GM18526 (cell line): Measurements from ENCODE around the gene UNC13D.

Experiments
- POLR2A ChIP-seq: IDR thresholded peaks from 3 replicates; pipeline ENCODE4 v1.6.1; 2011; ENCODE audit not compliant: insufficient read length; ENCODE audit errors: extremely low read depth

UNC13D gene

DNA sequence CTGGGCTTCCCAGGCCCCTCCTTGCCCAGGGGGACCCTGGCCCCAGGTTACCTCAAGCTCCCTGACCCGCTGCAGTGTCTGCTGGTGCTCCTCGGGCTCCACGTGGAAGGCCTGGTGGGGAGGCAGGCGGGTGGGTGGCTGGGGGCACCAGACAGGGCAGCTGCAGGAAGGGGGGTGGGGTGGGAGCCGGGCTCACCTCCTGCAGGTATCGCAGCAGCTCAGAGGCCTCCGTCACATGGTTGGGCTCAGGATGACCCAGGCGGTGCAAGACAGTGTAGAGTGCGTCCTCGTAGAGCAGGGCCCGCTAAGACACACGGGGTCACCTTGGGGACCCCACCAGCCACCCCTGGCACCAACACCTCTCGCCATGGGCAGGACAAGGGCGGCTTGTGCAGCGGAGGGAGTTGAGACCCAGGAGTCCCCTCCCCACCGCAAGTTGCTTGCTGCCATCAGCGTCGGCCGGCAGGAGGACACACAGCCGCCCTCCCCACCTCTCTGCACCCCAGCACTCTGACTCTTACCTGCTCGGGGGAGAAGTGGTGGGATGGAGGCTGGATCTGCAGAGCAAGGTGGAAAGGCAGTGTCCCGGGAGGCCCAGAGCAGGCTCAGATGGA is 1.1 kb downstream of the UNC13D start:
- TF ChIP-seq POLR2A: no peak

- TF ChIP-seq POLR2A: no peak
Measured at GRCh38 chr17:75842411-75842810, 1.8 kb downstream of the UNC13D start.

DNA sequence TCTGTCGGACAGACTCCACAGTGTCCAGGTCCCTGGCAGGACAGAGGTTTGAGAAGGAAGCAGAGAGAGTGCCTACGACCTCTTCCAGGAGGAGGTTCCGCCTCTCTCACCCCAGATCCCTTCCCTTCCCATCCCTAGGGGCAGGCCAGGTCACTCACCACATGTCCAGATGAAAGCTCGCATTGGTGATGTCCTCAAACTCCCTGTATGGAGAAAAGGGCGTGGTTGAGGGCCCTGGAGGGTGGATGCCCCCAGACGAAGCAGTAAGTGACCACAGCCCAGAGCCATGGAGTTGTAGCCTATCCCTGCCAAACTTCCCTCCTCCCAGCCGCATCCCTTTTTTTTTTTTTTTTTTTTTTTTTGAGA is 3.4 kb downstream of the UNC13D start:
- no peak for TF ChIP-seq POLR2A

GRCh38 chr17:75839942-75840798 is 4.0 kb downstream of the UNC13D start:
- TF ChIP-seq POLR2A: no peak

DNA sequence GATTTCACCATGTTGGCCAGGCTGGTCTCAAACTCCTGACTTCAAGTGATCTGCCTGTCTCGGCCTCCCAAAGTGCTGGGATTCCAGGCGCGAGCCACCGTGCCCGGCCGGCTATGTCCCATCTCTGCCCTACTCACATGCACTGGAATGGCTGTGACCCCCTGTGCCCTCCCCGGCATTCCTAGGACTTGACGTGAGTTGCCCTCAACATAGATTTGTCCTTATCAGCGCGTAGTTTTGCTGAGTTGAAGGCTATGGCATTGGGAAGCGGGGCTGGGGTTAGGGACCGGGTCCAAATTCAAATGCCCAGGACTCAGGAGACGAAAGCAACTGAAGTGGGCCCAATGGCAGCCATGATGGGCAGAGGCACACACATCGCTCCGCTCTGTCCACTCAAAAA is 5.8 kb downstream of the UNC13D start:
- no peak for TF ChIP-seq POLR2A

- no peak for TF ChIP-seq POLR2A
Measured at GRCh38 chr17:75837899-75838298, 6.3 kb downstream of the UNC13D start.

- TF ChIP-seq POLR2A: no peak
Measured at GRCh38 chr17:75836605-75837004, 7.6 kb downstream of the UNC13D start.

- TF ChIP-seq POLR2A: no peak
Measured at GRCh38 chr17:75835654-75835987, 8.6 kb downstream of the UNC13D start.

DNA sequence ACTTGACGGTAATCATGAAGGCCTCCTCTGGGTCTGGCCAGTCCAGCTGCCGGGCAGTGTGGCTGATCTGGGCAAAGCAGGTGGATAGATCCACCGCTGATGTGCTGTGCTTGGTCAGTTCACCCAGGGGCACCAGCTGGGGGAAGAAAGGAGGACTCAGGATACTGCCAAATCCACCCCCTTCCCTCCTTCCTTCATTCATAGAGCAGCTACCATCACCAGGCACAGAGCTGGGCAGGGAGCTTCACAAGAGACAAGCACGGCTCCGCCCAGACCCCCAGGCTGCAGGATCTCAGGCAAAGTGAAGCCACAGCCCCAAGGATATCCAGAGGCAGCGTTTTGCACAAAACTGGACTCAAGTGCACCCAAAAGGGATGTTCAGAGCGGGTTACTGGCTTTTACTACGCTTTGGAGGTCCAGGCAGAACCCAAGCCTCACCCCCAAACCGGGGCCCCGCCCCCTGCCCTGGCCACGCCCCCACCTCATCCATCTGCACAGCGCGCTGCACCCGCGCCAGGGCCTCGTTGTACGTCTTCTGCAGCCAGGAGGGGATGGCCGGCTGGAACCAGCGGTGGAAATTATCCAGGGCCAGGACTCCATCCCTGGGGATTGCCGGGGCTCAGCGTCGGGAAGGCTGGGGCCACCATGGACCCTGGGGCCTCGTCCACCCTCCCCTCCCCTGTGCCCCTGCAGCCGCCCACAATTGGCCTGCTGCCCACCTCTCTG is 9.1 kb downstream of the UNC13D start:
- TF ChIP-seq POLR2A: no peak

GRCh38 chr17:75834279-75834920 is 9.8 kb downstream of the UNC13D start:
- TF ChIP-seq POLR2A: no peak

- no peak for TF ChIP-seq POLR2A
Measured at GRCh38 chr17:75832652-75833400, 11.4 kb downstream of the UNC13D start.

DNA sequence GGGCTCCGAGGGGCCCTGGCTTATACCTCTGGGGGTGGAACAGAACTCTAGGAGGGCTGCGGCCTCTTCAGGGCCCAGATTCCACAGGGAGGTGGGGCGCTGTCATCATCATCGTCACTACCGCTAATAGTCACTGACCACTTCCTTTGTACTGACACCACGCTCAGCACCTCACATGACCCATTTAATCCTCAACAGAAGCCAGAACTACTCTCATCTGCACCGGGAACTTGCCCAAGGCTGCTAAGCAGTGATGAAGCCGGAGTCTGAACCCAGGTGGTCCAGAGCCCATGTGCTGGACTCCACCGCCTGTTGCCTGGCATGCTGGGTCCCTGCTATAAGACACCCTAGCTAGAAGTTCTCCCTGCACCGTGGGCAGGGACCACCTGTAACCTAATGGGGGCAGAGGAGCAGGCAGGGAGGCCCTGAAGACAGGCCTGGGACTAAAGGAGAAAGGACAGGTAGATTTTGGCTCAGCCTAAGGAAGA is 12.0 kb downstream of the UNC13D start:
- TF ChIP-seq POLR2A: no peak

DNA sequence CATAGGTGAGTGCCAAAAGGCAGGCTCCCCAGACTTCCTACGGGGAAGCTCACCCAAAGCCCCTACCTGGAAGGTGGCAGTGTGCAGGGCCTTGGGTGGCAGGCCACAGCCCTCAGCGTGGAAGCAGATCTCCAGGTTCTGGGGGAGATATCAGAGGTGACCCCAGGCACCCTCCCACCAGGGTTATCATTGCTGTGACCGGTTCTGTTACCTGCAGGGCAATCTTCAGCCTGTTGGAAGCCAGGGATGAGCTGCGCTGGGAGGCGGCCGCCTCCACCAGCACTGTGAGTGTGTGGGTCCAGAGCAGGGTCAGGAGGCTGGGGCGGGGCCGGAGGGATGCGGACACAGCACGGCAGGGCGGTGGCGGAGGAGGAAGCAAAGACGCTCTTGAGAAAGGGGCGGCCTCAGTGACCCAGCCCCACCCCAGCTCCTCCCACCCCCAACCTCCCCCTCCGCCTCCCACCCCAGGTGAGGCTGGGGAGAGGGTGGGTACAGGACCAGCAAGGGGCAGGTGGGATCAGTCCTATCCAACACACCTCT is 13.1 kb downstream of the UNC13D start:
- no peak for TF ChIP-seq POLR2A

- no peak for TF ChIP-seq POLR2A
Measured at GRCh38 chr17:75830164-75831031, 13.8 kb downstream of the UNC13D start.
